ENCODE data around the gene MORC3. TPM values are rescaled to one million over a fixed set of nuclear protein-coding genes. Genes with fewer than 3 reads are reported as not detected.

Gene MORC3
- total and polyA plus RNA-seq, 3 donors from 2014 or later = 21.4 to 48.0 (median 45.6) TPM

DNA sequence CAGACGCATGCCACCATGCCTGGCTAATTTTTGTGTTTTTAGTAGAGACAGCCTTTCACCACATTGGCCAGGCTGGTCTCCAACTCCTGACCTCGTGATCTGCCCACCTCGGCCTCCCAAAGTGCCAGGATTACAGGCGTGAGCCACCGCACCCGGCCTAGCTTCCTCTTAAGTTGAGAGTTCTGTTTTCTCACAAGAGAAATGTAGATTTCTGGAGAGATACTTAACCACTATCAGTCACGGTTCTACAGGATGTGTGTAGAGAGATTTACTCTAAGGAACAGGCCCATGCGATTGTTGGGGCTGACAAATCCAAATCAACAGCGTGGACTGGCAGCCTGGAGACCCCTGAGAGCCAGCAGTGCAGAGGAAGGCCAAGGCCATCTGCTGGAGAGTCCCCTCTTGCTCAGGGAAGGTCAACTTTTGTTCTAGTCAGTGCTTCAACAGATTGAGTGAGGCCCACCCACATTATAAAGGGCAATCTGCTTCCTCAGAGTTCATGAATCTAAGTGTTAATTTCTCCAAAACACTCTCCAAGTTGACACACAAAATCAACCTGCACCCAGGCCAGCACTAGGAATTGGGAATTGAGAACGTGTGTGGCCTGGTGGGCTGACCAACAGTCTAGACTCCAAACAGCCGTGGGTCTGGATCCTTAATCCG lies 103.9 kb downstream of the MORC3 start:
- no peaks in the 10 kb centered on the region for H3K9me3 ChIP-seq
- TF ChIP-seq, protein P1, sequence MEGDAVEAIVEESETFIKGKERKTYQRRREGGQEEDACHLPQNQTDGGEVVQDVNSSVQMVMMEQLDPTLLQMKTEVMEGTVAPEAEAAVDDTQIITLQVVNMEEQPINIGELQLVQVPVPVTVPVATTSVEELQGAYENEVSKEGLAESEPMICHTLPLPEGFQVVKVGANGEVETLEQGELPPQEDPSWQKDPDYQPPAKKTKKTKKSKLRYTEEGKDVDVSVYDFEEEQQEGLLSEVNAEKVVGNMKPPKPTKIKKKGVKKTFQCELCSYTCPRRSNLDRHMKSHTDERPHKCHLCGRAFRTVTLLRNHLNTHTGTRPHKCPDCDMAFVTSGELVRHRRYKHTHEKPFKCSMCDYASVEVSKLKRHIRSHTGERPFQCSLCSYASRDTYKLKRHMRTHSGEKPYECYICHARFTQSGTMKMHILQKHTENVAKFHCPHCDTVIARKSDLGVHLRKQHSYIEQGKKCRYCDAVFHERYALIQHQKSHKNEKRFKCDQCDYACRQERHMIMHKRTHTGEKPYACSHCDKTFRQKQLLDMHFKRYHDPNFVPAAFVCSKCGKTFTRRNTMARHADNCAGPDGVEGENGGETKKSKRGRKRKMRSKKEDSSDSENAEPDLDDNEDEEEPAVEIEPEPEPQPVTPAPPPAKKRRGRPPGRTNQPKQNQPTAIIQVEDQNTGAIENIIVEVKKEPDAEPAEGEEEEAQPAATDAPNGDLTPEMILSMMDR (IDR thresholded peaks at IDR 0.05) = no peak
- TF ChIP-seq POLR2A (IDR thresholded peaks at IDR 0.05) = no peak
- intact Hi-C loops (cut with DNase I; ENCODE audit: low total_unique reads) = no loop called here
- no peaks in the 10 kb centered on the region for H3K4me1 ChIP-seq
- no peaks in the 10 kb centered on the region for H3K27me3 ChIP-seq
- no peak overlapping the region for H3K27ac ChIP-seq
- DNase-seq = no peak
- H3K36me3 ChIP-seq (ENCODE audit: low read depth, missing control alignments) = no peaks in the 10 kb centered on the region
- 89 to 96% methylated on average over 12 of the region's 12 CpGs for WGBS, 2 donors
- H3K4me3 ChIP-seq = no peak overlapping the region

DNA sequence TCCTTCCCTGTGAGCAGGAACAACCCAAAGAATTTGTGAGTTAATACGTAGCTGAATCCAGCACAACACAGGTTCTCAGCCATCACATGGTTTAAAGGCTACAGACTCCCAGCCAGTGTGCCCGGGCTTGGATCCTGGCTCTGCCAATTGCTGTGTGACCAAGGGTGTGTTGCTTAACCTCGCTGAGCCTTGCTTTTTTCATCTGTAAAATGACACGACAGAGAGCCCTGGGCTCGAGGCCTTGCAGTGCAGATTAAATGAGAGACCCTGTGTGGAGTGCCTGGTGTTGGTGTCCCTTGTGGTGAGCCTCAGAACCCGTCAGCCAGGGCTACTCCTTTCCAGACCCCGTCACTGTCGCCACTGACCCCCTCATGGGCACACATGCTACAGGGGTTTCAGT lies 104.6 kb downstream of the MORC3 start:
- no peak overlapping the region for H3K4me3 ChIP-seq
- intact Hi-C loops (cut with DNase I; ENCODE audit: low total_unique reads) = no loop called here
- H3K36me3 ChIP-seq (ENCODE audit: low read depth, missing control alignments) = no peaks in the 10 kb centered on the region
- H3K27ac ChIP-seq = no peak overlapping the region
- H3K9me3 ChIP-seq = no peaks in the 10 kb centered on the region
- WGBS, 2 donors = 96 to 97% methylated on average over 3 to 8 of the region's 8 CpGs
- no peak for DNase-seq
- no peaks in the 10 kb centered on the region for H3K4me1 ChIP-seq
- TF ChIP-seq POLR2A (IDR thresholded peaks at IDR 0.05) = no peak
- TF ChIP-seq, protein P1 (IDR thresholded peaks at IDR 0.05) = no peak
- no peaks in the 10 kb centered on the region for H3K27me3 ChIP-seq

DNA sequence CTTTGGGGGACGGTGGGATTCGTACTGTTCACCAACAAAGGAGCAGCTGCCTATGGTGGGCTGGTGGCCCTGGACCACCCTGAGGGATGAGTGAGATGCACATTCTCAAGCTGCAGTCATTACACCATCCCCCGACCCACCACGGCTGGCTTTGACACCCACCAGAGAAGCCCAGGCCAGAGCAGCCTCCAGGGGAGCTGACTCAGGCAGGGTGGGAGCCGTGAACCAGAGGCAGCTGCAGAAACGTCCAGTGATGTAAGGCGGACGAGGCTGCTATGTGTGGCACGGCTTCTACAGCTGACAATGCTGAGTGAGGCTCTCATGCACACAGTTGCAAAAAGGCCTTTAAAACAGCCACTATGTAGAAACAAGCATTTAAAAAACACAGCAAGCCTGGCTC lies 105.3 kb downstream of the MORC3 start:
- no peak overlapping the region for H3K27ac ChIP-seq
- TF ChIP-seq POLR2A (IDR thresholded peaks at IDR 0.05) = no peak
- TF ChIP-seq, protein P1 (IDR thresholded peaks at IDR 0.05) = no peak
- intact Hi-C loops (cut with DNase I; ENCODE audit: low total_unique reads) = no loop called here
- no peak for DNase-seq
- H3K4me3 ChIP-seq = no peak overlapping the region
- WGBS, 2 donors = 90 to 94% methylated on average over 9 of the region's 9 CpGs
- H3K4me1 ChIP-seq = peaks cover 7% of the 10 kb centered on the region
- H3K36me3 ChIP-seq (ENCODE audit: low read depth, missing control alignments) = no peaks in the 10 kb centered on the region
- no peaks in the 10 kb centered on the region for H3K9me3 ChIP-seq
- no peaks in the 10 kb centered on the region for H3K27me3 ChIP-seq

Small RNAs within 50 kb of the gene (small RNA-seq; reads per million reads assigned to genes)
- gene ATP5MFP1 = 0 reads per million in 2 donors

Other genes starting within 250 kb of the MORC3 start
- gene CBR3, start 185.1 kb upstream of the MORC3 start, total RNA-seq = 10 to 100 TPM in 1 of 2 donors, 1 to 10 TPM in 1; 2.8 to 10.7 TPM
- gene CBR3, start 185.1 kb upstream of the MORC3 start, polyA plus RNA-seq (ENCODE audit: insufficient read depth, low read depth, low replicate concordance) = 6.9 TPM
- 10 to 100 TPM; 19.1 to 24.3 TPM for gene DOP1B, start 163.4 kb upstream of the MORC3 start, total RNA-seq
- 9.6 TPM for gene DOP1B, start 163.4 kb upstream of the MORC3 start, polyA plus RNA-seq (ENCODE audit: insufficient read depth, low read depth, low replicate concordance)
- gene CHAF1B, start 65.2 kb downstream of the MORC3 start, total RNA-seq = 1 to 10 TPM; 5.2 to 6.2 TPM
- 6.5 TPM for gene CHAF1B, start 65.2 kb downstream of the MORC3 start, polyA plus RNA-seq (ENCODE audit: insufficient read depth, low read depth, low replicate concordance)
- gene CLDN14, start 159.9 kb downstream of the MORC3 start, total RNA-seq = under 1 TPM; 0.31 TPM
- 0.96 TPM for gene CLDN14, start 159.9 kb downstream of the MORC3 start, polyA plus RNA-seq (ENCODE audit: insufficient read depth, low read depth, low replicate concordance)

All from testis (tissue), 3 donors.